ENCODE data around the gene TMOD4.

- TF ChIP-seq CTCF (IDR thresholded peaks at IDR 0.05; ENCODE audit: poor library complexity): no peak
- no peak for TF ChIP-seq EZH2 (IDR thresholded peaks at IDR 0.05; ENCODE audit: borderline replicate concordance)
These were observed 10.5 kb downstream of the TMOD4 start for GRCh38 chr1:151165281-151165737.
